Upper lobe of left lung (tissue), 4 donors: ENCODE data around the gene ZNF266.

Experiments used
- CTCF ChIP-seq, 6 experiments: fragments of 450-650 bp in 4 of 6; fragments of 200-600 bp in 2 of 6; sonication (generic) in 2 of 6; IDR thresholded peaks; one replicate each; pipeline ENCODE4 v1.5.1; 2016 to 2019; ENCODE audit warnings: antibody characterized with exemption in 6 of 6
- EP300 ChIP-seq, 4 donors: sonication (generic); formaldehyde crosslinking; IDR thresholded peaks; one replicate each; pipeline ENCODE4 v1.5.1; 2017; ENCODE audit warnings: antibody characterized with exemption in 4 of 4, control low read depth in 2 of 4
- POLR2AphosphoS5 ChIP-seq, 2 donors: sonication (generic); formaldehyde crosslinking; IDR thresholded peaks; one replicate each; pipeline ENCODE4 v1.5.1; 2017; ENCODE audit warnings: antibody characterized with exemption in 2 of 2

GRCh38 chr19:9406798-9407352 is 28.5 kb downstream of the ZNF266 start:
- TF ChIP-seq CTCF (IDR thresholded peaks at IDR 0.05), result no peak
- TF ChIP-seq EP300 (IDR thresholded peaks at IDR 0.05), result no peak
- no peak for TF ChIP-seq POLR2AphosphoS5 (IDR thresholded peaks at IDR 0.05)
